HG03457 (cell line): ENCODE results near the gene CCDC154.

Experiments used
- ATAC-seq: cut with Tn5 transposase; IDR thresholded peaks from one replicate; pipeline ENCODE4 v1.9.1; 2021; ENCODE audit warnings: moderate number of reproducible peaks; ENCODE audit not compliant: unreplicated experiment

CCDC154 gene

DNA sequence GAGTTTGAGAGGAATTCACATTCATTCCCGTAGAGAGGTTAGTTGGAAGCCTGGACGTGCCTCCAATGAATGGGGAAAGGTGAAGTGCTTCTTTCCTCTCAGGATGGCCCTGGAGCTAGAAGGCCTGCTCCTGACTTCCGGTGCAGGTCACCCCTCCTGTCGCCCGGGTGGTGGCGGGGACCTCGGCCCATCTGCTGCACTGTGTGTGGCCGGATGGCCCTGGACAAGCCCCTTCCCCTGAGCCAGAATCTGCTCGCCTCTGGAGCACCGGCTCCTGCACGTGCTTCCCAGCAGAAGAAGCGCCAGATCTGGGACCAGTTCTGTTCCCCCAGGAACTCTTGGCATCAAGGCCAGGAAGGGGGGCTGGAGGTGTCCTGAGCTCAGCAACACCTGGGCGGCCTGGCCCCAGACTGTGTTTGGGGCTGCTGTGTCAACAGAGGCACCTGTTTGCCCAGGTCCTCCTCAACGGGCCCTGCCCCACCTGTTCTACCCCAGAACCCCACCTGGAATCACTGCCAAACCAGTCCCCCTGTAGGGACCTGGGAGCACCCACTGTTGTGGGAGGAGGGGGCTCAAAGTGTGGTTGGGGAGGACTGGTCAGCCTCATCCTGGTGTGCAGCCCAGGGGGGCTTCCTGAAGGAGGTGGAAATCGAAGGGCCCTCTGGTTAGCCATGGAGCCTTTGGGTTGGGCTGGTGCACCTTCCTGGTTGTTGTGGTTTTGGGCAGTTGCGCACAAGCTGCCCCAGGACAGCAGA, 18.6 kb downstream of the CCDC154 start:
- ATAC-seq: no peak

DNA sequence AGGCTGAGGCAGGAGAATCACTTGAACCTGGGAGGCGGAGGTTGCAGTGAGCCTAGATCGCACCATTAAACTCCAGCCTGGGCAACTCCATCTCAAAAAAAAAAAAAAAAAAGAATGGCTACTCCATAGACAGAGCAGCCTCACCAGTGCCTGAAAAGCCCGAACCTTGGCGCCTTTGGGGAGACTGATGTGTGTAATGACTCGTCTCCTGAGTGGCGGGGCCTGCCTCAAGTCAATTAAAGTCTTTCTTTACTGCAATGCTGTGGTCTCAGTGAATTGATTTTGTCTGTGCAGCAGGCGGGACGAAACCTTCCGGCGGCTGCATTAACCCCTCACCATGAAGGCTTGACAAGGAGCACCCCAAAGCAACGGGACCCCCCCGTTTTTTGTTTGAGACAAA, 20.3 kb downstream of the CCDC154 start:
- no peak for ATAC-seq

DNA sequence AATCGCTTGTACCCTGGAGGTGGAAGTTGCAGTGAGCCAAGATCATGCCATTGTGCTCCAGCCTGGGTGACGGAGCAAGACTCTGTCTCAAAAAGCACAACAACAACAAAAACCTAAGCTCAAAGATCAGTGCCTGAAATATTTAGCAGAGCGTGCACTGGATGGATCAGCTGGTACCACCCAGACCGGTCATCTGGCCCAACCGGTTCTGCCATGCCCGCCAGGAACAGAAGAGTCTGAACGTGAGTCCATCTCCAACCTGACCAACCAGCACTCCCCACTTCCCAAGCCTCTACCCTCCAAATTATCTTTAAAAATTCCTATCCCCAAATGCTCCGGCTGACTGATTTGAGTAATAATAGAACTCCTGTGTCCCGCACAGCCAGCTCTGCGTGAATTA, 22.3 kb downstream of the CCDC154 start:
- no peak for ATAC-seq

DNA sequence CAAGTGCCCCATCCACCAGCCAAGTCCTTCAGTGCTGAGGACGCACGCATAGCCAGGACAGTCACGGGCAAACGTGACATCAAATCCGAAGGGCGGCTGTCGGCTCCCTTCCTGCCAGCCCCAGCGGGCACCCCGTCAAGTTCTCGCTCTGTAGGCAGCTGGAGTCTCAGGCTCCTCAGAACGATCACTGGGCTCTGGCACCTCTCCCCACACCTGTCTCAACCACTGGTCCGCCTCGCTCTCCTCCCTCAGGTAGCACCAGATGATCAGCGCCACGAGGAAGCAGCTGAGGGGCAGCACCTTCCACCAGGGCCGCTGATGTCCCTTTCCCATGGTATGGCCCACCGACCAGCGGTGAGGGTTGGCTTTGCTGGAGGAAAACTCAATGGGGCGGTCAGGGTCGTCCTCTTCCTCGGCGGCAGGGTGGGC, 24.2 kb downstream of the CCDC154 start:
- peak; percentile 14 for ATAC-seq

DNA sequence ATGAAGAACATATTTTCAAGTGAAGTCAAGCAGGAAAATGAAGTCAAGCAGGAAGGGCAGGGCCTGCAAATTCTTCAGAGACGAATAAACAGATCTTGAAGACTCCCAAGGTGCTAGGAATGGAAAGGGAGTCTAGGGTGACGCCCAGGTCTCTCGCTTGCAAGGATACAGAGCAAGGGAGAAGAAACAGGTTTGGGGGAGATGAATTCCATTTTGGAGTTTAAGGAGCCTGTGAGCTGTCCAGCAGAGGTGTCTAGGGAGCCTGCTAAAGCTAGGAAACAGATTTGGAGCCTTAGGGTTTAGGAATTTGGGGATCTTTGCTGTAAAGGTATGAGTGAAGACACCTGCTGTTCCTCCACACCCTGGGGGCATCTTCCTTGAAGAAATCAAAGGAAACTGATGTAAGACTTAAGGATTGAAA, 27.8 kb downstream of the CCDC154 start:
- ATAC-seq: no peak

DNA sequence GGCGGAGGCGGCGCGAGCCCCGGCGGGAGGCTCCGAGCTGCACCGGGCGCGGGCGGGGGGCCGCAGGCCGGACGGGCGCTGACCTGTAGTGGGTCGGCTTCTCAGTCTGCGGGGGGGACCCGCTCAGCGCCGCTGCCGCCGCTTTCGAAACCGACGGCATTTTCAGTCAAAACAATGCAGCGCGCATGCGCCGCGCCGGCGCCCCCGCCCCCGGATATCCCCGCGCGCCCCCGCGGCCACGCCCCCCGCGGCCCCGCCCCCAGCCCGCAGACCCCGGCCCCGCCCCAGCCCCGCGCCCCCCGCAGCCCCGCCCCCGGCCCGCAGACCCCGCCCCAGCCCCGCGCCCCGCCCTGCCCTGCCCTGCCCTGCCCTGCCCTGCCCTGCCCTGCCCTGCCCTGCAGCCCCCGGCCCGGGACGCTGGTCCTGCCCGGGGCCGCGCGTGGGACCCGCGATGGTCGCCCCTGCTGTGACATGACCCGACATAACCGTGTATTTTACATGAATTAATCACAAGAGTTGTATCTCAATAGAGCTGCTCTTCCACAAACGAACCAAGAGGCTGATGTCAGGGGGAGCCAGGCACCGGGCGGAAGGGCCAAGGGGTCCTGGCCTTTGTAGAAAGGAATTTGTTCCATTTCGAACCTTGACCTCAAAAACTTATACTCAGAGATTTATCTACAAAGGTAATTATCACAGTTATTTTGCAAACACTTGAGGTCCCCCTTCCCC, 29.7 kb downstream of the CCDC154 start, which contains the start of gene UNKL:
Gene UNKL, minus strand, starts transcription at position 173 of the 729 bp plus-strand sequence. Its CDS starts 13 bp downstream, at position 160.
- ATAC-seq: no peak

DNA sequence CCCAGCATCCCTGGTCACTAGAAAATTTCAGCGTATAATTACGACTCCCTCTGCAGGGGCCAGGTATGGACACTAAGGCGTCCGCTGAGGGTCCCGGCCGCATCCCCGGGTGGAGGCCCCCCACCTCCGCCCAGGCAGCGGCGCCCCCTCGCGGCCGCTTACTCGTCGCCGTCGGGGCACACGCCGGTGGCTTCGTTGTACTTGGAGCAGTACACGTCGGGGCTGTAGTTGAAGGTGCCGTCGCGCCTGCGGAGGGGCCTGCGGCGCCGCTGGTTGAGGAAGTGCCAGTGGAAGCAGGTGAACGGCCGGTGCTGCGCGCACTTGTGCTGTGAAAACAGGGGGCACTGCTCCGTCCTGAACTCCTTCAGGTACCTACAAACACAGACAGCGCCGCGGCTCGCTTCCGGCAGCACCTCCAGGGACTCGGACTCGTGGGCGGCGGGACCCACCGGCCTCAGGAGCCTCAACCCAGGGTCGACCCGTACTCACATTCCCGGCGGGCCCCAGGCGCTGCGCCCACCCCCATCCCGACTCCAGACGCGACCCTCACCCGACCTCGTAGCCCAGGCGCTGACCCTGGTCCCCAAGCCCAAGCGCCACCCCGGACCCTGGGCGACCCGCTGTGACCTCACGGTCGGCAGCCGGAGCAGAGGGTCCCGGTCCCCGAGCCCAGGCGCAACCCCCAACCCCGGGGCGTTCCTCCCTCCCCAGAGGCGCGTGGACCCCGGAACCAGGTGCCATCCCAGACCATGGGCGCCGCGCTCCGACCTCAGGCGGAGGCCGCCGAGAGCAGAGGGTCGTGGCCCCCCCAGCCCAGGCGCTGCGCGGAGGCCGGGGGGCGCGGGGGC, 30.4 kb downstream of the CCDC154 start:
- no peak for ATAC-seq

DNA sequence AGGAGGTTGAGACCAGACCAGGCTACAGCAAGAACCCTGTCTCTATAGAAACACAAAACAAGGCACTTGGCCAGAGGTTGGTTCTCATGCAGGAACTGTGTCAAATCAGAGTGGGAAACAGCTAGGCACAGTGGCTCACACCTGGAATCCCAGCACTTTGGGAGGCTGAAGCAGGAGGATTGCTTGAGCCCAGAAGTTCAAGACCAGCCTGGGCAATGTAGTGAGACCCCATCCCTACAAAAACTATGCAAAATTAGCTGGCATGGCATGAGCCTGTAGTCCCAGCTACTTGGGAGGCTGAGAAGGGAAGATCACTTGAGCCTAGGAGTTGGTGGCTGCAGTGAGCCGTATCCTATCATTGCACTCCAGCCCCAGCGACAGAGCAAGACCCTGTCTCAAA, 31.5 kb downstream of the CCDC154 start:
- ATAC-seq: no peak

DNA sequence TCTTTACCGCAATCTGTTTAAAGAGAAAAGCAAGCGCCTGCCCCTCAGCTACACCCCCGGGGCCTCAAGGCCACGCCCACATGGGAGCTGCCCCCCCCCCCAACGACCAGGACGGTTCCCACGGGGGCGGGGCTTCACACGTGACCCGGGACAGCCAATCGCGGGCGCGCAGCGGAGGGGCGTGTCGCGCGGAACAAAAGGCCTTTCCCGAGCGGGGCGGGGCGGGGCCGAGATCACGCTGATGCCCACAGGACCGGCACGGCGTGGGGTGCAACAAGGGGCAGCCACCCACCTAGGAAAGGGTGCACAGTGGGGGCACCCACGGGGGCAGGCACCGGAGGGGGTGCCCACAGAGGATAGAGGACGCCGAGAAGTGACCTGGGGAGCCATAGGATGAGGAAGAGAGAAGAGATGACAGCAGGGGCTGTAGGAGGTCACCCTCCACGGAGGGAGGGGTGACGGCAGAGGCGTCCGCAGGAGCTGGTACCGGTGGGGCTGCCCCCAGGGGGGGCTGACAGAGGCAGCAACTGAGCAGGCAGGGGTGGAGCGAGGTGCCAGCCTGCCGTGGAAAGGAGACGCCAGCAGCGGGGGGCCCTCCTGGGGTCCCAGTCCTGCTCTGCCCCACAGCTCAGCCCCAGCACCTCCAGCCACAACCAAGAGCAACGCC, 36.1 kb downstream of the CCDC154 start:
- peak; percentile 67 for ATAC-seq

DNA sequence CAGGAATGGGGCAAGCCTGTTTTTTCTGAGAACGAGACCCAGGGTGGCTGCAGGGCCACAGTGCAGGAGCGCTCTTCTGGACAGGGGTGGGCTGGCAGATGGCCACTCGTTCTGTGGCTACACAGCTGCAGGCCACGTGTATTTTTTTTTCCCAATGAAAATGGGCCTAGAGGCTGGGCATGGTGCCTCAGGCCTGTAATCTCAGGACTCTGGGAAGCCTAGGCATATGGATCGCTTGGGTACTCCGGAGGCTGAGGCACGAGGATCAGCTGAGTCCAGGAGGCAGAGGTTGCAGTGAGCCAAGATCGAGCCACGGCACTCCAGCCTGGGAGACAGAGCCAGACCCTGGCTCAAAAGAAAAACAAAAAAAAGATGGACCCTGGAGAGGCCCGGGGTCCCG, 36.6 kb downstream of the CCDC154 start:
- ATAC-seq: no peak

DNA sequence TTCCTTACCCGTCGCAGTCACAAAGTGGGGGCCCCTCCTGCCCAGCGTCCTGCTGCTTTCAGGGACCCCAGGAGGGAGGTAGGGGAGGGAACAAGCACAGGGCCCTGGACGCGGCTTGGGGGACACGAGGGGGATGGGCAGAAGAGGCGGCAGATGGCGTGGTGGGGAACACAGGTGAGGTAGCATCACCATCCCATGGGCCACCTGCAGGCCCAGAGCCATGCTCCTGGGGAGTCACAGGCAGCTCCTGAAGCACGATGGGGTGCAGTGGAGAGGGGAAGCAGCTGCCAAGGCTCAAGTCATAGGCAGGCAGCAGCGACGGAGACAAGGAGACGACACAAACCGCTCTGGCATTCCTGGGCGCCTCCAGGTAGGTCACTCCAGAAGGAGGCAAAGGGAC, 40.6 kb downstream of the CCDC154 start:
- no peak for ATAC-seq

DNA sequence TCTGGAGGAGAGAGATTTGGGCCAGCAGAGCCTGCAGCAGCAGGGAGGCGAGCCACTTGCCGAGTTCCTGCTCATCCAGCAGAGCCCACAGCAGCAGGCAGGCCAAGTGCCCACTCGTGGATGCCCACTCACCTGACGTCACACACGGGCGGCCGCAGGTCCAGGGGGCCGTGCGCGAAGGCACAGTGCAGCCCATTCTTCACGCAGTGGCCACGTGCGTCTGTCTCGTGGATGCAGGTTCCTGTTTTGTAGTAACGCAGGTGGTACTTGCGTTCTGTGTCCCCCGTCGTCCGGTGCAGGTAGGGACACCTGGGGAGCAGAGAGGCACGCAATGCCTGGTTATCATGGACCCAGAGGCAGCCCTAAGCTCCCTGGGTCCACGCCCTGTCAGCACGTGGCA, 41.3 kb downstream of the CCDC154 start:
- ATAC-seq: no peak

DNA sequence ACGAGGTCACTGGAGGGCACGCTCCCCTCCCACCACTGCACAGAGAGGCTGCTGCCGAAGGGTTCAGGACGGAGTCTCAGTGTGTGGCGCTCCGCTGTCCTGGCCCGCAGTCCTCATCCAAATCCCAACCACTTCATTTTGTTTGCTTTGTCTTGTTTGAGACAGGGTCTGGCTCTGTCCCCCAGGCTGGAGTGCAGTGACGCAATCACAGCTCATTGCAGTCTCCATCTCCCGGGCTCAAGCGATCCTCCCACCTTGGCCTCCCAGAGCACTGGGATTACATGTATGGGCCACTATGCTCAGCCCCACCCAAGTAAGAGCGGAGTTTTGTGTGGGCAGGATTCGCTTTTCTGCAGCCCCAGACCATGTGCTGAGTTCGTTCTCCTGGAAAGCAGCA, 42.6 kb downstream of the CCDC154 start:
- ATAC-seq: no peak

DNA sequence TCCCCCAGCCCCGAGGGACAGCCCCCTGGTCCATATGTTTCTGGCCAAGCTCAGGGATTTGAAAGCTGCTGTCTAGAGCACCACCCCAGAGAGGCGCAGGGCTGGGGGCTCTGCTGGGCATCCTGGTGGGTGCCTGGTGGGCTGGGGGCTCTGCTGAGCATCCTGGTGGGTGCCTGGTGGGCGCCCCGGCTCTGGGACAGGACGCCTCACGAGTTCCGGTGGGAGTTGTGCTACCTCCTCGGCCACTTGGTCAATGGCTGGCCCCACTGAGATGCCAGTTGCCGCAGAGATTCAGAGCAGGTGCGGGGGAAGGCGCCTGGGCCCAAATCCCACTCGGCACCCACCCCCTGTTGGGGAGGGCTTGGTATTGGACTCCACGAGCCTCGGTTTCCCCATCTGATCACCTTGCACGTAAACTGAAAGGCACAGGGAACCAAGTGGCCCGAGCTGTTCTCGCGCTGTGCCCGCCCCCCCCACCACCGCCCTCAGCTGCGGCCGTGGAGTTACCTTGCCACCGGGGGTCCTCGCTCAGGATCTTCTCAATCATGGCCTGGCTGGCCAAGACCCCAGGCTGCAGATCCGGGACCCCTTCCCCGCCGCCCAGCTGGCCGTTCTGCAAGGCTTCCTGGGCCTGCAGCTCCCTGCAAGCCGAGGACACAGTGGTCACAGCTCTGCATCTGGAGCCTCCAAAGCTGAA, 43.1 kb downstream of the CCDC154 start:
- no peak for ATAC-seq

DNA sequence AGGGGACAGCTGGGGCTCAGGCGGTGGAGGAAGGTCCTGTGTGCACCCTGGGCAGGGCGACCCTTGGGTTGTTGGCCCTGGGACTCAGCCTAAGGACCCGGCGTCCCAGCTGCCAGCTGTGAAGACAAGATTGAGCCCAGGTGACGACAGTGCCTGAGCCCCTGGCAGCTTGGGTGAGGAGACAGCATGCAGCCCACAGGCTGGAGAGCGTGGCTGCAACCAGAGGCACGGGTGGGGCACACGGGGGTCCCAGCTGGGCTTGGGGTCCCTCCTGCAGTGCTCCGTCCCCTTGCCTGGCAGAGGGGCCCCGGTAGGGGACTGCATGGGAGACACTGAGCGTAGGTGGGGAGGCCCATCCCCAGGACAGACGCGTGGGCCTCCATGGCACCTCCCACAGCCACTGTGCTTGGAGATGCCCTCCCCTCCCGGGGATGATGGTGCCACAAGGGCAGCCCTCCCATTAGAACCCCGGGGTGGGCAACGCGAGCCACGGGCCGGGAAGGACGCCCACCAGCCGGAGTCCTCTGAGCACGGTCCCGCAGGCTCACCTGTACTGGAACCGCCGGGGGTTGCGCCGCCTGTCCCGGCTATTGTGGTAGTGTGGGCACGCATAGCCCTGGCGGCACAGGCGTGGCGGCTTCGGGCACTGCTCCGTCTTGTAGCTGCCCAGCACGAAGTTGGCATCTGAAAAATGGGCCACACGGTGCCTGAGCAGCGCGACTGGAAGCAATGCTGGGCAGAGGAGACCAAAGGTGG, 45.4 kb downstream of the CCDC154 start:
- ATAC-seq: no peak

DNA sequence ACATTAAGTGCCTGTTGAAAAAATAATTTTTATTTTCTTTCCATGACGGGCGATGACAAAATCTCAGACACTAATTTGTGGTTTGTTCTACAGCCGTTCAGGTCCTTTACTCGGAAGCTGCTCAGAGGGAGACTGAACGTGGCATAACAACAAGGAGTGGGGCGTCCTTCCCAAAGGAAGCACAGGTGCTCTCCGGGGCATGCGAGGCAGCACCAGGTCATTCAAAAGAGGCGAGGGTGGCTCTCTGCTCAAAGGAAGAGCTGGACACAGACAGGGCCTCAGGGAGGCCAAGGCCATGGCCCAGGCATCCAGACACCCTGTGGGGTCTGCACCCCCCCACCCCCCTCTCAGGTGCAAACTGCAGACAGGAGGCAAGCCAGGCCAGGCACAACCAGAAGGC, 46.0 kb downstream of the CCDC154 start:
- no peak for ATAC-seq

DNA sequence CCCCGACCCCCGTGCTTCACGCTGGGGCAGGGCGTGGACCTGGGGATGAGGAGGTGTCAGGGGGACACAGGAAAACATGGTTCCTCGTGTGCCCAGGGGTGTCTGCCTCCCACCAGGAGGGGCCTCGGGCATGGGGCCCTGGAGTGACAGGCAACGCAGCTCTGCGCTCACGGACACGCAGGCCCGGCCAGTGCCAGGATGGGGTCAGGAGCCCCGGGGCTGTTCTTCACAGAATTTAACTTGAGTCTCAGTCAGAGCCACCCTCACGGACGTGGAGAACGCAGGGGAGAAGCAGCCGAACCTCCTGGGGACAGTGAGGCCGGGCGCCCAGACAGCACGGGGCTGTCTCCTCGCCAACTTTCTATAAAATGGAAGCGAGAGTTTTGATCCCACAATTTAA, 46.6 kb downstream of the CCDC154 start:
- no peak for ATAC-seq

DNA sequence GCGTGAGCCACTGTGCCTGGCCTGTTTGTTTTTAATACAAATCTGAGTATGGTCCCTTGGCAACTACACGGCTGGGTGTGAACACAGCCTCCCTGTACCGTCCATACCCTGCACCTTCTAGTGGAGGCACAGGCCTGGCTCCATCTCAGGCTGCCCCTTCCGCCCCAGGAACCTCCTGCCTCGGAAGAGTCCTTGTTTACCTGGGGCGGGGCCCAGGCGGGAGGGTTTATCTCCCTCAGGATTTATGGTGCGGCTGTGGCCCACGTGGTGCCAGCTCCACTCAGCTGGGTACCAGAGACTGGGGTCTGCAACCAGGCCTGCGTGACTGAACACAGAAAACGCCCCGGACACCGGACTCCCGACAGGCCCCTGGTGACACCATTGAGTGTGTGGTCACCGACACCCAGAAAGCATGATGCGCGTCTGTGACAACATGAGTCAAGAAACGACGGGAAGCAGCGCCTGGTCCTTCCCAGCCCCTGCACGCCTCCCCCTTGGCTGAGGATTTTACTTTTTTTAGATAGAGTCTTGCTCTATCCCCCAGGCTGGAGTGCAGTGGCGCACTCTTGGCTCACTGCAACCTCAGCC, 48.8 kb downstream of the CCDC154 start:
- no peak for ATAC-seq

DNA sequence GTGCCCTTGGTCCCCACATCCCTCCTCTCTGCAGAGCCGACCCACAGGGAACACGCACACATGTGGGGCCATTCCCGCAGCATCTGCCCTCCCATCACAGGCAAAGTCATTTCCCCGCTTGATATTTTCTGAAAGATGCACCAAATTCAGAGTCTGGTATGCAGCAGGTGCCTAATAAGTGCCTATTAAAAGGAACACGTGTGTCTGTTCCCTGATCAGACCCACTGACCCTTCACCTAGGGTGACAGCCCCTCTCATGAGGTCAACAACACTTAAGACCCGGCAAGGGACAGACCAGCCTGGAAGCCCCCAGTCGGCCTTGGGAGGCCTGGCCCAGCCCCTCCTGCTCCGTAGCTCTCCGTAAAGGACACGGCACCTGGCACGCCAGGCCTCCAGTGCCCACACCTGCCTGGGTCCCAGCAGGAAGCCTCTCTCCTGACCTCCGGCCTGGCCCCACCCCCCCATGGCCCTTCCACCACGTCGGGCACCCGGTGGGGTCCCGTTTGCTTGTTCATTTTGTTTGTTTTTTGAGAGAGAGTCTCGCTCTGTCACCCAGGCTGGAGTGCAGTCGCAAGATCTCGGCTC, 49.9 kb downstream of the CCDC154 start:
- ATAC-seq: no peak
